HG03139 (cell line): Measurements from ENCODE around the gene LRRN2.
"Not testable (repeated sequence)": the region's sequence is repeated elsewhere in the genome, so short reads cannot be mapped to it uniquely, and the experiment has no call there.

Experiments used
- ATAC-seq: cut with Tn5 transposase; IDR thresholded peaks from one replicate; pipeline ENCODE4 v1.9.1; 2021; ENCODE audit not compliant: unreplicated experiment

Gene LRRN2

DNA sequence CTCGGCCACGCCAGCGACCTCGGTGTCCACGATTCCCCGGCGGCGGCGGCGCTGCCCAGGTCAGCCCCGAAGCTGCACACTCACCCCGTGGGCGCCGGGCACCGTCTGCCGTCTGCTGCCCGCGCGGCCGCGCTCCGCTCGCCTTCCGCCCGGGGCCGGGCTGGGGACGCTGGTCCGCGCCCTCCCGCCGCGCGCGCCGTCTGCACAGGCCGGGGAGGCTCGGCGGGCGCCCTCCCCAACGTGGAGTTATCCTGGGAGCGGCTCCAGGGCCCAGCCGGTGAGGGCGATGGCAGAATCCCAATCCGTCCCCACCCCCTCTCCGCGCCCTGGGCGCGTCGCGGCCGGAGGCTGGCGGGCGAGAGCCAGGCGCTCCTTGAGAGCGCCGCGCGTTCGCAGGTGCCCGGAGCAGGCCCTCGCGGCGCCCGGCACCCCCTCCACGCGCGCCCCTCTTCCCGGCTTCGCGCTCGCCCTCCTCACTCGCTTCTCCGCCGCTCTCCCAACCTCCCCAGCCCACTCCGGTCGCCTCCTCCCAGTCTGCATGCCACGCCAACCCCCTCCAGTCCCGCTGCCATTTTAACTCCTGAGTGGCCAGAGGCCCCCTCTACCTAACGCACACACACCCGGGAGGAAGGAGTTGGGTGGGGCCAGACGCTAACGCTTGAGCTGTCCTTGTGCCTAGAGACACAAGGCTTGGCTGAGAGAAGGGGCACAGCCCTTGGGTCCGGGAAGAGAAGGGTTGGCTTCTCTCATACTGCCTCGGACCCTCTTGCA lies at the start of gene LRRN2:
LRRN2 (minus strand) TSS at position 503 of the 771 bp plus-strand sequence. CDS start 65,746 bp downstream, outside the sequence.
- ATAC-seq = no peak

DNA sequence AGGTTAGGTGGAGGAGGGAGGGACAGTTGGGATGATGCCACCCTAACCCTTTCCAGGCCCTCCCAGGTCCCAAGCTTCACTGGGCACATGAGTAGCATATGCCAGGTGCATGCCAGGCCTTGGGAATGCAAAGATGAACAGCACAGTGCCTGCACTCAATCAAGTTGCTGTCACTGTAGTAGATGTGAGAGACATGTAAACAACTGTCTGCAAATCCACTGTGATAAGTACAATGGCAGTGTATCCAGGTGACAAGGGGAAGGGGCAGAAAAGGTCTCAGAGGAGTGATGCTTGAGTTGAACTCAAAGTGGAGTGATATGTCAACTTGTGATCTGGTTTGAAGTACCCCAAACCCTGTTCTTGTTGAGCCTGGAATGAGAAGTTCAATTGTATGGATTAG lies 49.5 kb upstream of the LRRN2 start:
- ATAC-seq = no peak

DNA sequence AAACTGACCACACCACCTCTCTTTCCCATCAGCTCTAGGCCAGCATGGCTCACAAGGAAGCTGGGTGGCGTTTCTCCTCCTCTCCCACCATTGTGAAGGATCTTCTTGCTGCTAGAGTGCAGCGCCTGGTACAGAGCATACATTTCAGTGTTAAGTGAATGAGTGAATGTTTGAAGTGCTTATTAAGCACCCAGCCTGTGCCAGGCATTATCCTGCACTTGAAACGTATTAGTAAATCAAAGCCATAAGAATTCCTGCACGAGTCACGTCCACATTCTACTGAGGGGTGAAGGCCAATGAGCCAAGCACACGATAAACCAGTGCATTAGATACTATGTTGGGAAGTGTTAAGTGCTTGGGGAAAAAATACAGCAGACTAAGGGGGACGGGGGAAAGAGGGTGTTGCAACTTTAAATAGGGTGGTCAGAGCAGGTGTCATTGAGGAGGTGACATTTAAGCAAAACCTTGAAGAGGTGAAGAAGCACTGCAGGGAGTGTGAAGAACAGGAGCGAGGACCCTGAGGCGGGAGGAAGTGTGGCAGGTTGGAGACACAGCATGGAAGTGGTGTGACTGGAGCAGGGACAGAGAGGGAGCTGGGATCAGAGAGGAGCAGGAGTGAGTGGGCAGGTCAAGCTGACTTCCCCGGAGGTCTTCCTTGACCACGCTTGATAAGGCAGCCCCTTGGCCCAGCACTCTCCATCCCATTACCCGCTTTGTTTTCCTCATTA lies 48.5 kb upstream of the LRRN2 start:
- ATAC-seq = no peak

DNA sequence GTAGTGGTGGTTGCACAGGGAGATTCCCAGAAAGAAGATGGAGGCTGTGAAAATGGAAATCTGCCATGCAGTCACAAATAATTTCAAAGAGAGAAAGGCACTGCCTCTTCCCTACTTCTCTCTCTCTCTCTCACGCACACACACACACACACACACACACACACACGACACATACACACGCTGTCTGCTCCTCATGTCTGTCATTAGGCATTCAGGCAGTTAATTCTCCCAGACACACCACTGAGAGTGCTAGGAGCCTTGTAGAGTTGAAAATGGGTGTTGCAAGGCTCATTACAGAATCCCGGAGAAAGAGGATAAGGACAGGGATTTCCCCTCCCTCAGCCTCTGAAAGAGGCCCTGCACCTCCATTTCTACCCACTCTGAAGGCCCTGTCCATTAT lies 47.8 kb upstream of the LRRN2 start:
- ATAC-seq = no peak

DNA sequence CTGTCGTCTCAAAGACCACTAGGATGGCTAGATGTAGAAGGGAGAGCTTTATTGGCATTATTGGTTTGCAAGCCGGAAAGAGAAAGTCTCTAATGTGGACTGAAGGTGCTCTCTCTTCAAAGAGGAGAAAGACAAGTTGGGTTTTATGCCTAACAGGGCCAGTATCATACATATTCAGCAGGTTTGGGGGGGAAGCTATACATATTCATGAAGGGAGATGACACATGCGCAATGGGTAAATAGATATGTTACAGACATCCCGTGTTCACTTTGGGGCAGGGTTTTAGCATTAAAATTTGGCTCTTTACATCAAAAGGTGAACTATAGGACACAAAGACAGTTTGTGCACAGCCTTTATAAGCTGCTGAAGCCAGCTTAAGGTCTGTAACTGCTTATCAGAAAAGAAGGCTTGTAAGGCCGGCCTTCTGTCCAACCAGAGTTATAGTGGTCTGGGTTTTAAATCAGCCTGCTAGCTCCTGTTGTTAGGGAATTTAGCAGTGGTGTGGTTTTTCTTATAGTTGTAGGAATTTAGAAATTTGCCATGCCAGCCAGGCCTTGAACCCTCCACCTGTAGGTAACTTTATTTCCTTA lies 46.5 kb upstream of the LRRN2 start:
- no peak for ATAC-seq

DNA sequence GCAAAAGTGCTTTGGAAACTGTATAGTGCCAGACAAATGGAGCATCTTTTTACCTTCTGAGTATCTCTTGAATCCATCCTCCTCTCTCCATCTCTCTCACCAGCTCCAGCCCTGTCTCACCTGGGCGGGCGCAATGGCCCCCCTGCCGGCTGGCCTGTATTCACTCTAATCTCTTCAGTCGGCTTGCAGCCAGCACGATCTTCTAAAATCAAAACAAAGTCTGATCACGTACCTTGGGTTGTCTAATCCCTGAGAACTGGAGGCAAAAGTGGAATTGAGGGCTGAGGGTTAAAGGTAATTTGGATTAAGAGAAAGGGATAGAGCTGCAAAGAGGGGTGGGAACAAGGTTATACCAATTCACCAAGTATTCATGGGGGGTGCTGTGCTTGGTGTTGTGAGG lies 46.0 kb upstream of the LRRN2 start:
- no peak for ATAC-seq

DNA sequence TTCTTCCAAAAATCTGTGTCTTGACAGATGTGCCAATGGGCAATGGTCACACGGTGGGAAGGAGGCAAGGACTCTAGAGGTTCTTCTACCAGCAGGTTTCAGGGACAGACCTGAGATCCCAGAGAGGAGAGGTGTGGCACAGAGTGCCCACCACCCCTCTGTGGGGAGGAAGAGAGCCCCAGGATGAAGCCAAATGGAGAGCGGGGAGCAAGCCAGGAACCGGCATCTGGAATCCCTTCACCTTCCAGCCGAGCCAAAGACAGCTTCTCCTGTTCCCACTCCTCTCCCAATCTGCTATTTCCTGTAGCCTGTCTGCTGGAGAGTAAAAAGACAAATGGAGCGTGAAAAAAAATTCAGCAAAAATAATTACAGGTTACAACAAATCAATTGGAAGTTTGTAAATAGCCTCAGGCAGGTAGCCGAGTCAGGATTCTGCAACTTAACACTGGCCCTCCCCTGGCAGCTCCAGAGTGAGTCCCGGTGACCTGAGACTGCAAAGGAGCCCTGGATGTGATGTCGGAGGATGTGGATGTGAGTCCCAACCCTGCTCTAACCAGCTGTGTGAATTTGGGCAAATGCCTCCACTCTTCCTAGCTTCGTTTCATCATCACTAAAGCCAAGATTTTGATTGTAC lies 45.4 kb upstream of the LRRN2 start:
- no peak for ATAC-seq

DNA sequence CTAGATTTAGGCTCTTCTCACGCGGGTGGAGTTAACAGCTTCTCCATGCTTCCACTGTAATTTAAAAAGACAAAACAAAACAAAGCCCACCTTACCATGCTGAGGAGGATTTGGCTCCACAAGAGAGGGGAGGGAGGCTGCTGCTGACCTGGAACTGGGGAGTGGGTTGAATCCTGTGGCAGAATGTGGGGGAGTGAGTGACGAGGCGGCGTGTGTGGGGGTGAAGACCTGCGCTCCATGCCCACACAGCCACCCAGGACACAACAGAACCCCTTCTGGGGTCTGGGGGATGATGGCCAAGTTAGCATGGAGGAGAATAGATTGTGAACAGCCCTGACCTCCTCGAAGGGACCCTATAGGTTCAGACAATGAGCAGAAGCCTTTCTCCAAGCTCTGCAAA lies 44.0 kb upstream of the LRRN2 start:
- ATAC-seq = no peak

DNA sequence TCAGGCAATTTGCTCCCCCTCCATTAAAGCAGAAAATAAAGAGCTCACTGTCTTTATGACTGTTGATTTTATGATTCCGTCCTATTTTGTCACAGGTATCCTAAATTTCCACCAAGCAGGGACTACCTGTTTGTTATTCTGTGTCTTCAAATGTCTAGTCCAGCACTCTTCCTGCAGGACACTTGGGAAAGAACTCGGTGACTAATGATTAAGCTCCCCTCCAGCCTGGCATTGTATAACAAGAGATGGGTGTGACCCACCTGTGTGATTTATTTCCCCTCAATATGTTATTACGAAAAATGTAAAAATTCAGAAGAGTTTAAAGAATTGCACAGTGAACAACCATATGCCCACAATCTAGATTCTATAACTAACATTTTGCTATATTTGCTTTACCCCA lies 42.9 kb upstream of the LRRN2 start:
- no peak for ATAC-seq

DNA sequence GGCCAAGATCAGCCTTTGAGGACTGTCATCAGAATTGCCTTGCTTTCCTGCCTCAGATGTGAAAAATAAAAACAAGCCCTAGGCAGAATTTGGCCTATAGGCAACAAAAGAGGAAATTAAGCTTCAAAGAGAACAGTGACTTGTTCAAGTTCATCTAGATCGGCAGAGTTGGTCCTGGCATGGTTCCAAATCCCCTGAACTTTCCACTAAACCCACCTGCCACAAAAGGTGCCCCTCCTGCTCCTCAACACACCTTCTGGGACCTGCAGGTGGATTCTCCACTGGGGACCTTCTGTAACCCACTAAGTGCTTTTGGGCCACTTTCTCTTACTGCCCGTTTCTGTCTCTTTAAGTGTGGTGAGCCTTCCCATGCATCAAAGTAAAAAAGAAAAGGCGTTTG lies 42.5 kb upstream of the LRRN2 start:
- no peak for ATAC-seq

DNA sequence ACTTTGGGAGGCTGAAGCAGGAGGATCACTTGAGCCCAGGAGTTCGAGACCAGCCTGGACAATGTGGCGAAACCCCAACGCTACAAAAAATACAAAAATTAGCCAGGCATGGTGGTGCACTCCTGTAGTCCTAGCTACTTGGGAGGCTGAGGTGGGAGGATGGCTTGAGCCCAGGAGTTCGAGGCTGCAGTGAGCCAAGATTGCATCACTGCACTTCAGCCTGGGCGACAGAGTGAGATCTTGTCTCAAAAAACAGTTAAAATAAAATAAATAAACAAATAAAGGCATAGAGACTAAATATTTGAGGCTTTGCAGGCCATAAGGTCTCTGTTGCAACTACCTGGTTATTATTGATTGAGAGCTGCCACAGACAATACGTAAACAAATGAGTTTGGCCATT lies 41.9 kb upstream of the LRRN2 start:
- ATAC-seq = not testable (repeated sequence)

DNA sequence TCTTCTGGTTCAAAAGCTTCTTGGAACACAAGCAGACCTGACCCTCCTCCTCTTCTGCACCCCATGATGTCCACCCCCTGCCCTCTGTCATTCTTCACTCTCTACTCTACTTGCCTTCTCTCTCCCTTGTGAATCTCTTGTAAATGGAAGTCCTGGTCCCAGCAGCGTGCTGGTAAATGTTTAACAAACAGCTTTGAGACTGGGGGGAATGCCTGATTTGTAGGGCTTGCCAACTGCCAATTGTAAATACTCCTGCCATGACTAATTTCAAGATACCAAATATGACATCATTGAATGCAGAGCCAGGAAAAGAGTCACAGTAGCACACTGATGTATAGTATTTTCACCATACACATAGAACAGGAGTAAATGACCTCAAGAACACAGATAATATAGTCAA lies 40.9 kb upstream of the LRRN2 start:
- no peak for ATAC-seq

DNA sequence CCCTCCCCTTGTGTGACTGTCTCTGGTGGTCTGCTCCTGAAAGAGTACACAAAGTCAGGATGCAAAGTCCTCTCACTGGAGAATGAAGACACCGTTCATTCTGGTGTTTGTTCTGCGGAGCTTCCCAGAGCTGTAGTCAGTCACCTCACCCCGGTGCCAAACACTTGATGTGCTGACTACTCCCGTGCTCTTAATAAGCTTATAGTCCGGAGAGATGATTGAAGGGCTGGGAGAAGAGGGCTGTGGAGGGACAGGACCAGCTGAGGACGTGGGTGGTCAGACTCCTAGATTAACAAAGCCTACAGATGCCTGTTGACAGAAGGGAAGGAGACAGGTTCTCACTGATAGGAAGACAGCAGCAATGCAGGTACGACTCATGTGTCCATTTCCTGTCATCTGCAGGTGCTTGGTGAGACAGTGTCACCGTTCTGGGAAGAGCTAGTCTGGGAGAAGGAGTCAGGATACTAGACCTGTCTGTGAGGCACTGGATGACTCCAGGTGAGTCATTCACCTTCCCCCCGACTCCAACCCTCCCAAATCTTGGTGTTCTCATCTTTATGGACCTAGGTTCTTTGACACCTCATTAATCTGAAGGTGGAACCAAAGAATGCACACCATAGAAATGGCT lies 40.4 kb upstream of the LRRN2 start:
- no peak for ATAC-seq

DNA sequence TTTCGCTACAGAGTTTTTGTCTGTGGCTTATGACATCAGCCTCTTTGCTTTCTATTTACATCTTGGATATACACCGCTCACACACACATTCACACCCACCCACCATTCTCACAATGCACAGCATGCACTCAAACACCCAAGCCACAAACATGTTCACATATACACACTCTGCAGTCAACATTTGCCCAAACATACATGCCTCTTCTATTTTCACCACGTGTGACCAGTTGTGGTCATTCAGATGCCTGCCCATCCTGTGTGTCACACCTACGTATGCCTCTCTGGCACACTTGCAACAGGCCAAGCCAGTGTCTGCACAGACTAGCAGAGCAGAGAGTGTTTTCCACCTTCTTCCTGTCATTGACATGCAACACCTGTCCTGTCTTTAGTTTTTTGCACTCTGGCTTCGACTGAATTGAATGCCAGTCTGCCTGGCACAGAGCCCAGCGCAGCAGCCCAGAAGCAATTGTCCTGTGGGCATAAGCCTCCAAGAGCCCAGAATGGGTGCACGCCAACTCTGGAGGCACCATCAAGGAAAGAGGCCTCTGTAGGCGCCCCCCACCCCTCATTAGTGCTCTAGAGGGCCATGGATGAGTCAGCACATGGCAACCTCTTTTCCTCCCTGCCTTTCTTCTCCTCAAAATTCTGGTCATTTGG lies 37.7 kb upstream of the LRRN2 start:
- no peak for ATAC-seq

DNA sequence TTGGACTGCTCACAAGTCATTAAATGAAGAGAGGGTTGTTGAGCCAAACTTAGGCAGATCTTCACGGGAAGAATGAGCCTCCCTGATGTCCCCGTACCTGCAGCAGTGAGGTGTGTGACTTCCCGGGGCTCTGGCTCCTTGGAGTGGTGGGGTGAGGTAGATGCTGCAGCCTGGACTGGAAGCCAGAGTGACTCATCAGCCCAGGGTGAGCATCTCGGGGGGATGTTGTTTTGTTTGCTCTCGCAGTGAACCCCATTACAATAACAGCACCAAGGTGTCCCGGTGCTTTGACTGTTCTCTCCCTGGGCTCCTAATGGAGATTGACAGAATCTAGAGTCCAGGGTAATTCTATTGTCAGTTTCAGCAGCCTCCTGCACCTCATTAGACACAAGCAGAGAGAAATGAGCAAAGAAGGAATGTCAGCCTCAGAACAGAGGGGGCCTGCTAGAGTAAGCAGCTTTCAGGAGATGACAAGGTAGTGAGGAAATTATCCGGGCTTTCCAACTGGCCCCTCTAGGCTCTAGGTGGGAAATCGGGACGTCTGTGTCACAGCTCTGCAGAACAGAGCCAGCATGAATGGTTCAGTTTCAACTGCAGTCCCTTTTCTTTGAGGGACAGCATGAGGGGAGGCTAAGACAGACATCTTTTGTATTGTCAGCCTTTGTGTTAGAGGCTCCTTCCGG lies 36.0 kb upstream of the LRRN2 start:
- ATAC-seq = no peak

DNA sequence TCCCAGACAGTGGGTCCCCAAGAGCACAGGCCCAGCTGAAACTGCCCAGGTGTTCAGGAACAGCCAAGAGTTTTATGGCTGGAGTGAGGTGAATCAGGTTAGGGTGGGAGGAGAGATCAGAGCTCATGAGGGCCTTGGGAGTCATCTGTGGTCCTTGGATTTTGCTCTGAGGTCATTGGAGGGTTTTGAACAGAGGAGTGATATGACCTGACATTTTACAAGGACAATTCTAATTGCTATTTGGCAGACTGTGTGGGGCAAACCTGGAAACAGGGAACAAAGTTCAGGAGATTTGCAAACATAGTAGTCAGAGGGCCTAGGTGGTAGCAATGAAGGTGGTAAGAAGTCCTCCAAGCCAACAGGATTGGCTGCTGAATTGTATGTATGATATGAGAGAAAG lies 31.1 kb upstream of the LRRN2 start:
- no peak for ATAC-seq

DNA sequence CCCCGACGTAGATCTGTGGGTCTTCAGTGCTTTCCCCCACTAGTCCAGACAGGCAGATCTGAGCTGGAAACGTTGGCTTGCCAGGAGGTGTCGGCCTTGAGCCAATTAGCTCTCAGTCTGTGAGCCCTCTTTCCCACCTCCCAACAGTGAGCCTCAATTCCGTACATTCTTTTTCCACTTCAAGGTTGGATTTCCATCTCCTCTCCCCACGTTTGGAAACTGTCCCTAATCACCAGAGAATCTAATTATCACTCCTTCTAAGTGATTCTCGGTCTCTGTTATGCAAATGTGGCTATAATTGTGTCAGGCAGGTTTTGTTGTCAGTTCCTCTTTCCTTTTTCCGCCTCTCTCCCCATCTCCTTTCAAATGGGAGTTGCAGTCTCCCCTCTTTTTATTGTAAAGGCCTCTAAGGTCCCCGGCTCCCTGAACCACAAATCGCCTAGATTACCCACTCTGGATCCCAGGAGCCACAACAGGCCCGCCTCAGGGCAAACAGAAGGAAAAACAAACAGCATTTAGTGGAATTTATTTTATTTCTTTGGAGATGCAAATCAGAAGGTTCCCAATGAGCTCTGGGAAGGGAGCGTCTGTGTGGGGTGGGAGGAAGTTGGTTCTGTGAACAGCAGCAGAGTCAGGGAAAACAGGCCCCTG lies 29.4 kb upstream of the LRRN2 start:
- ATAC-seq = no peak

DNA sequence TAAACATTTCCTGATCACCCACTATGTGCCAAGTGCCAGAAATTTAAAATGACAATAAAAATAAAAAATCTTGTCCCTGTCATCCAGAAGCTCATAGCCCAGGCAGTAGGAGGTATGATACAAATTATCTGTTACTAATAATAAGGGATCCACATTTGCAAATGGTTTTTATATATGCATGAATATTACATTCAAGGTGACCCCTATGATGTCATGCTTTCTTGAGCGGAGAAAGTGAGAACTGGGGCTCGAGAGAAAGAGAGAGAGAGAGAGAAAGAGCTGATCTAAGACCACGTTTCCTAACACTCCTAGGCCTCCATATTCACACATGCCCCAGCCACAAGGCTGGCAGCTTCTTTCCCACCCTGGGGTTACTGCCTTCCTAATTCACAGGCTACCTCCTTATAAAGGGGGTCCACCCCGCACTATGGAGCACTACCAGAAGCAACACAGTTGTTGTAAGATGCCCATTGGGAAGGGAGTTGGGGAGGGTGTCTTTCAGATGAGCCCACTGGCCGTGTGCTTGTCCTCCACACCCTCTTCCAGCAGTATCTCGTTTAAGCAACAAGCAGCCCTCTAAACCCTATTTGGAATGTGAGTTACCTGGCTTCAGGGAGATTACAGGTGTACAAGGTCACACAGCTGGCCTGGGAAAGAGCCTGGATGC lies 28.8 kb upstream of the LRRN2 start:
- ATAC-seq = no peak

DNA sequence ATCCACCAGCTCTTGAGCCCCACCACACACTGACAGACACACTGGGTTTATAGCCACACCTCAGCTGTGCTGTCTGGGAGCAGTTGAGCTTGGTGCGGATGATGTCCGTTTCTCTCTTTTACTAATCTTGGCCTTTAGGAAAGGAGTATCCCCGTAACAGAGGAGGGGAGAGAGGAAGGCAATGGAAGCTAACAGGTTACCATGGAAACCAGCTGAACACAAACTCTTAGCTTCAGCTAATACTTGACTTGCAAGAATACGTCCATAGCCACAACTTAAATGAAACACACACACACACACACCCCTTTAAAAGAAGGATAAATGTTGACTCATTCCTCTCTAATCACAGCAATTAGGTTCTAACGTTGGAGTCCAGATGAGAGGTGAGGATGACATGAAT lies 28.0 kb upstream of the LRRN2 start:
- no peak for ATAC-seq
